Measurements from ENCODE around the gene WIPF3.

WIPF3 gene

GRCh38 chr7:29809533-29810155 is 3.3 kb downstream of the WIPF3 start:
- no peak for DNase-seq

- no peak for DNase-seq
Measured at GRCh38 chr7:29810297-29810696, 4.0 kb downstream of the WIPF3 start.

- DNase-seq, result no peak
Measured at GRCh38 chr7:29810813-29811482, 4.6 kb downstream of the WIPF3 start.

- DNase-seq, result no peak
Measured at GRCh38 chr7:29811586-29811985, 5.3 kb downstream of the WIPF3 start.

- no peak for DNase-seq
Measured at GRCh38 chr7:29812185-29812876, 6.0 kb downstream of the WIPF3 start.

GRCh38 chr7:29815181-29816105 is 9.1 kb downstream of the WIPF3 start:
- no peak for DNase-seq

GRCh38 chr7:29818308-29818707 is 12.0 kb downstream of the WIPF3 start:
- DNase-seq, result no peak

GRCh38 chr7:29825775-29826529 is 19.6 kb downstream of the WIPF3 start:
- no peak for DNase-seq

GRCh38 chr7:29826530-29826822 is 20.2 kb downstream of the WIPF3 start:
- DNase-seq, result no peak

GRCh38 chr7:29826904-29827303 is 20.6 kb downstream of the WIPF3 start:
- no peak for DNase-seq

- DNase-seq, result no peak
Measured at GRCh38 chr7:29831705-29832104, 25.4 kb downstream of the WIPF3 start.

- DNase-seq, result no peak
Measured at GRCh38 chr7:29833929-29834328, 27.6 kb downstream of the WIPF3 start.

- DNase-seq, result no peak
Measured at GRCh38 chr7:29835718-29836117, 29.4 kb downstream of the WIPF3 start.

GRCh38 chr7:29839302-29839701 is 33.0 kb downstream of the WIPF3 start:
- no peak for DNase-seq

GRCh38 chr7:29839921-29840320 is 33.6 kb downstream of the WIPF3 start:
- DNase-seq, result no peak

GRCh38 chr7:29840701-29841100 is 34.4 kb downstream of the WIPF3 start:
- no peak for DNase-seq

GRCh38 chr7:29841926-29842701 is 35.8 kb downstream of the WIPF3 start:
- DNase-seq, result no peak

GRCh38 chr7:29843093-29843492 is 36.8 kb downstream of the WIPF3 start:
- DNase-seq, result no peak

- DNase-seq, result no peak
Measured at GRCh38 chr7:29843726-29844125, 37.4 kb downstream of the WIPF3 start.

GRCh38 chr7:29844559-29844958 is 38.3 kb downstream of the WIPF3 start:
- no peak for DNase-seq

- DNase-seq, result no peak
Measured at GRCh38 chr7:29847496-29847895, 41.2 kb downstream of the WIPF3 start.

GRCh38 chr7:29847916-29848315 is 41.6 kb downstream of the WIPF3 start:
- no peak for DNase-seq
